Smooth muscle cell (in vitro differentiated cells): ENCODE data around the gene ASGR2. TPM values are rescaled to one million over a fixed set of nuclear protein-coding genes. Genes with fewer than 3 reads are reported as not detected.

Source experiments
- DNase-seq: peaks from one replicate; lab custom pipeline; 2025; ENCODE audit not compliant: unreplicated experiment; lab: John Stamatoyannopoulos, UW
- H2AFZ ChIP-seq: fragments of 200-600 bp; sonication (generic); 2 replicates; pipeline ENCODE4 v1.6.0; 2016; ENCODE audit warnings: antibody characterized with exemption, low read depth, mild to moderate bottlenecking
- H3F3A ChIP-seq: fragments of 200-600 bp; sonication (generic); 2 replicates; pipeline ENCODE4 v1.6.0; 2017; ENCODE audit warnings: antibody characterized with exemption, low read depth
- H3K27ac ChIP-seq: fragments of 200-600 bp; sonication (generic); 2 replicates; pipeline ENCODE4 v1.5.1; 2016; ENCODE audit warnings: low read depth, mild to moderate bottlenecking
- H3K27me3 ChIP-seq: fragments of 200-600 bp; sonication (generic); 2 replicates; pipeline ENCODE4 v1.6.1; 2016; ENCODE audit warnings: low read depth, mild to moderate bottlenecking
- H3K36me3 ChIP-seq: fragments of 200-600 bp; sonication (generic); 2 replicates; pipeline ENCODE4 v1.5.1; 2016; ENCODE audit warnings: low read depth
- H3K4me1 ChIP-seq: fragments of 200-600 bp; sonication (generic); 2 replicates; pipeline ENCODE4 v1.5.1; 2016; ENCODE audit warnings: low read depth
- H3K4me2 ChIP-seq: fragments of 200-600 bp; sonication (generic); 2 replicates; pipeline ENCODE4 v1.6.0; 2016; ENCODE audit warnings: mild to moderate bottlenecking
- H3K4me3 ChIP-seq: fragments of 200-600 bp; sonication (generic); 2 replicates; pipeline ENCODE4 v1.5.1; 2016; ENCODE audit warnings: mild to moderate bottlenecking
- H3K79me2 ChIP-seq: fragments of 200-600 bp; sonication (generic); 2 replicates; pipeline ENCODE4 v1.6.0; 2016; ENCODE audit warnings: low read depth, mild to moderate bottlenecking
- H3K9ac ChIP-seq: fragments of 200-600 bp; sonication (generic); 2 replicates; pipeline ENCODE4 v1.6.0; 2016; ENCODE audit warnings: low read depth
- H3K9me3 ChIP-seq: fragments of 200-600 bp; sonication (generic); replicated peaks from 2 replicates; pipeline ENCODE4 v1.5.1; 2016; ENCODE audit warnings: low read depth
- H4K20me1 ChIP-seq: fragments of 200-600 bp; sonication (generic); 2 replicates; pipeline ENCODE4 v1.6.0; 2016; ENCODE audit warnings: low read depth
- WGBS: methylation state at CpG from one replicate; pipeline ENCODE4 v1.1.7; 2016; ENCODE audit warnings: low lambda C conversion rate; 5-methylcytosine and 5-hydroxymethylcytosine counted together
- polyA plus RNA-seq: library from polyadenylated mRNA; unstranded; fragments of >200 nt; fragmentation: Nextera tagmentation; extraction: Ambion mirVana; gene quantifications from 2 replicates; pipeline ENCODE4 v1.2.1, GENCODE V29; 2016
- total RNA-seq: library from RNA; depleted of rRNA; stranded (reverse); fragments of >200 nt; gene quantifications from 2 replicates; pipeline ENCODE4 v1.2.3, GENCODE V29; 2014
- TF ChIP-seq, protein P1 (sequence below): fragments of 200-600 bp; sonication (generic); IDR thresholded peaks from 2 replicates; pipeline ENCODE4 v1.5.1; 2017; ENCODE audit warnings: borderline replicate concordance, mild to moderate bottlenecking, antibody characterized with exemption; ENCODE audit not compliant: insufficient read depth, poor library complexity, severe bottlenecking

The ASGR2 gene
- total and polyA plus RNA-seq, 2 experiments from 2014 or later, result 0.15 TPM; not detected in 1

DNA sequence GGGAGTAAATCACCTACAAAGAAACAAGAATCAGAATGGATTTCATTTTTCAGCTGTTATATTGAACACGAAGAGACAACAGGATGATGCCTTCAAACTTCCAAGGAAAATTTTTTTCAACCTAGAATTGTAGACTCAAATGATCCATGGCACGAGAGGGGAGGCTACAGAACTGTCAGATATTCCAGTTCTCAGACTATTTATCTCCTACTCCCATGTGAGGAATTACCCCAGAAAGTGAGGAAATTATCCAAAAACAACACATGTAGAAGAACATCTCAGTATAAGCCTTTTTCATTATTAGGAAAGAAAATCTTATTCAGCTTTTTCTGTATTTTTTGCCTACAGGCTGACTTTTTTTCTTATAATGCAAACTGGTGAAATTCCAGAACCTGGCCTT is 5.5 kb upstream of the ASGR2 start:
- no peaks in the 10 kb centered on the region for H3K79me2 ChIP-seq
- no peaks in the 10 kb centered on the region for H3K9me3 ChIP-seq
- H3K4me2 ChIP-seq, result no peak overlapping the region
- no peaks in the 10 kb centered on the region for H3K36me3 ChIP-seq
- no peak overlapping the region for H3K27ac ChIP-seq
- WGBS, result 91% methylated on average over 2 of the region's 2 CpGs
- H3K9ac ChIP-seq, result no peak overlapping the region
- H3K4me1 ChIP-seq, result no peaks in the 10 kb centered on the region
- H3F3A ChIP-seq, result no peaks in the 10 kb centered on the region
- no peak overlapping the region for H3K4me3 ChIP-seq
- DNase-seq, result no peak
- H4K20me1 ChIP-seq, result no peaks in the 10 kb centered on the region
- no peaks in the 10 kb centered on the region for H3K27me3 ChIP-seq
- H2AFZ ChIP-seq, result no peak overlapping the region
- TF ChIP-seq, protein P1, sequence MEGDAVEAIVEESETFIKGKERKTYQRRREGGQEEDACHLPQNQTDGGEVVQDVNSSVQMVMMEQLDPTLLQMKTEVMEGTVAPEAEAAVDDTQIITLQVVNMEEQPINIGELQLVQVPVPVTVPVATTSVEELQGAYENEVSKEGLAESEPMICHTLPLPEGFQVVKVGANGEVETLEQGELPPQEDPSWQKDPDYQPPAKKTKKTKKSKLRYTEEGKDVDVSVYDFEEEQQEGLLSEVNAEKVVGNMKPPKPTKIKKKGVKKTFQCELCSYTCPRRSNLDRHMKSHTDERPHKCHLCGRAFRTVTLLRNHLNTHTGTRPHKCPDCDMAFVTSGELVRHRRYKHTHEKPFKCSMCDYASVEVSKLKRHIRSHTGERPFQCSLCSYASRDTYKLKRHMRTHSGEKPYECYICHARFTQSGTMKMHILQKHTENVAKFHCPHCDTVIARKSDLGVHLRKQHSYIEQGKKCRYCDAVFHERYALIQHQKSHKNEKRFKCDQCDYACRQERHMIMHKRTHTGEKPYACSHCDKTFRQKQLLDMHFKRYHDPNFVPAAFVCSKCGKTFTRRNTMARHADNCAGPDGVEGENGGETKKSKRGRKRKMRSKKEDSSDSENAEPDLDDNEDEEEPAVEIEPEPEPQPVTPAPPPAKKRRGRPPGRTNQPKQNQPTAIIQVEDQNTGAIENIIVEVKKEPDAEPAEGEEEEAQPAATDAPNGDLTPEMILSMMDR, result no peak

DNA sequence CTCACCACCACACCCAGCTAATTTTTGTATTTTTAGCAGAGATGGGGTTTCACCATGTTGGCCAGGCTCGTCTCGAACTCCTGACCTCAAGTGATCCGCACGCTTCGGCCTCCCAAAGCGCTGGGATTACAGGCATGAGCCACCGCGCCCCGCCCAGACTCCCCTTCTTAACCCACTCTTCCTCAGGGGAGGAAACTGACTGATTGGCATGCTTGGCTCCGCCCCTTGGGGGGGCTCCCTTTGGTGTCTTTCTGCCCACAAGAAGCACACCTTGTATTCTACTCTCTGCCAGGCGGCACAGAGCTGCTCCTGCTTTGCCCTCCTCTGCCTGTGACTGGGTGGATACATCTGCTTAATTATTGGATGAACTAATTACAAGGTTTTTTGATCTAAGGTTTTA is 4.7 kb upstream of the ASGR2 start:
- no peak overlapping the region for H3K9ac ChIP-seq
- no peak overlapping the region for H3K27ac ChIP-seq
- no peaks in the 10 kb centered on the region for H3K27me3 ChIP-seq
- DNase-seq, result no peak
- TF ChIP-seq, protein P1, result no peak
- H3F3A ChIP-seq, result no peaks in the 10 kb centered on the region
- H3K4me3 ChIP-seq, result no peak overlapping the region
- H2AFZ ChIP-seq, result no peak overlapping the region
- no peaks in the 10 kb centered on the region for H3K79me2 ChIP-seq
- H3K4me2 ChIP-seq, result no peak overlapping the region
- H4K20me1 ChIP-seq, result no peaks in the 10 kb centered on the region
- 88% methylated on average over 11 of the region's 11 CpGs for WGBS
- no peaks in the 10 kb centered on the region for H3K36me3 ChIP-seq
- H3K9me3 ChIP-seq, result no peaks in the 10 kb centered on the region
- H3K4me1 ChIP-seq, result no peaks in the 10 kb centered on the region

DNA sequence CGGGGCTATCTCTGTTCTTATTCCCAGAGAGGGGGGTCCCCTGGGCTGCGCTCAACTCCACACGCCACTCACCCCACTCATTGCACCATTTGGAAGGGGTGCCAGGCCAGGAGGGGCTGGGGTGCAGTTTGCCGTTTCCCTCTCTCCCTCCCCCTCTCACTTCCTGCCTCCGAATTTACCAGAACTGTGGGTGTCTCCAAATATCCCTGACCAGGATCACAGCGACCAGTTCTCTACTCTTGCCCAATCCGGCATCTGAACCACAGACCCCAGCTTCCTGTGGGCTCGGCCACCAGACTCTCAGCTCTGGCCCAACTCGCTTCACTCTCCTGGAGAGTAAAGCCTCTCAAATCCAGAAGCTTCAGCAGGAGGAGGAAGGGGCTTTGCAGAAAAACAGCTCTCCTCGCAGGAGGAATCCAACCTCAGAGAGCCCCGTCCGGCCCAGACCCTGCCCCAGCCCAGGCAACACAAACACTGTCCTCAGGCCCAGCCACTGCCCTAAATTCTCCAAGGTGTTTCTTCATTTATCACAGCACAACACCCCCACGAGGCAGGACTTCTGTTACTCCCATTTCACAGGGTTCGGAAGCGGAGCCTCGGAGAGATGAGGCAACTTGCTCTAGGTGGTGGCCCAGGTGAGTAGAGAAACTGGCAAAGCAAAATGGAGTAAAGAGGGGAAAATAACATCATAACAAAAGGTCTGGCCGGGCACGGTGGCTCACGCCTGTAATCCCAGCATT is 423 bp upstream of the ASGR2 start:
- DNase-seq, result no peak
- no peak overlapping the region for H3K27ac ChIP-seq
- H3K4me3 ChIP-seq, result no peak overlapping the region
- H3K9me3 ChIP-seq, result no peaks in the 10 kb centered on the region
- no peaks in the 10 kb centered on the region for H3K36me3 ChIP-seq
- H2AFZ ChIP-seq, result no peak overlapping the region
- H3F3A ChIP-seq, result no peaks in the 10 kb centered on the region
- H3K27me3 ChIP-seq, result no peaks in the 10 kb centered on the region
- TF ChIP-seq, protein P1, result no peak
- no peaks in the 10 kb centered on the region for H3K79me2 ChIP-seq
- no peak overlapping the region for H3K4me2 ChIP-seq
- no peak overlapping the region for H3K9ac ChIP-seq
- H3K4me1 ChIP-seq, result no peaks in the 10 kb centered on the region
- WGBS, result 71% methylated on average over 18 of the region's 19 CpGs
- H4K20me1 ChIP-seq, result no peaks in the 10 kb centered on the region
